COLO668 (cell line): ENCODE measurements around the gene CEACAM19.
A peak's percentile ranks its signal among the peaks of the same experiment; 100 is the strongest.
"Not testable (repeated sequence)": the region's sequence is repeated elsewhere in the genome, so short reads cannot be mapped to it uniquely, and the experiment has no call there.

Experiments used
- DNase-seq: peaks from one replicate; lab custom pipeline; 2025; ENCODE audit not compliant: unreplicated experiment; lab: John Stamatoyannopoulos, UW

Gene CEACAM19

DNA sequence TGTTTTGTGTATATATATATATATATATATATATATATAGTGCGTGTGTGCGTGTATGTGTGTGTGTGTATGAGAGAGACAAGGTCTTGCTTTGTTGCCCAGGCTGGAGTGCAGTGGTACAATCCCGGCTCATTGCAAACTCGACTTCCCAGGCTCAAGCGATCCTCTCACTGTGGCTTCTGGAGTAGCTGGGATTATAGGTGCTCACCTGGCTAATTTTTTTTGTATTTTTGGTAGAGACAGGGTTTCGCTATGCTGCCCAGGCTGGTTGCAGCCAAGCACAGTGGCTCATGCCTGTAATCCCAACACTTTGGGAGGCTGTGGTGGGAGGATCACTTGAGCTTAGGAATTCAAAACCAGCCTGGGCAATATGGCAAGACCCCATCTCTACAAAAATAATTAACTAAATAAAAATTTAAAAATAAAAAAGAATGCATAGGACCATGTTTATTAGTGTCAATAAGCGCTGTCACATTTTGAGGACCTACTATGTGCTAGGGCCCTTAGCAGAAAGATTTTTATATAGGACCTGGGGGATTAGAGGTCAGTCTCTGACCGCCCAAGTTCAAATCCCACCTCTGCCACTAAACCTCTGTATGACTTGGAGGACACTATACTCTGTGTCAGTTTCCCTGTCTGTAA is 25.8 kb upstream of the CEACAM19 start:
- DNase-seq, result peak; percentile 17

- DNase-seq, result no peak
These were observed 25.2 kb upstream of the CEACAM19 start for GRCh38 chr19:44646049-44646416.

- no peak for DNase-seq
These were observed 24.1 kb upstream of the CEACAM19 start for GRCh38 chr19:44647144-44647543.

- no peak for DNase-seq
These were observed 22.5 kb upstream of the CEACAM19 start for GRCh38 chr19:44648631-44649251.

DNA sequence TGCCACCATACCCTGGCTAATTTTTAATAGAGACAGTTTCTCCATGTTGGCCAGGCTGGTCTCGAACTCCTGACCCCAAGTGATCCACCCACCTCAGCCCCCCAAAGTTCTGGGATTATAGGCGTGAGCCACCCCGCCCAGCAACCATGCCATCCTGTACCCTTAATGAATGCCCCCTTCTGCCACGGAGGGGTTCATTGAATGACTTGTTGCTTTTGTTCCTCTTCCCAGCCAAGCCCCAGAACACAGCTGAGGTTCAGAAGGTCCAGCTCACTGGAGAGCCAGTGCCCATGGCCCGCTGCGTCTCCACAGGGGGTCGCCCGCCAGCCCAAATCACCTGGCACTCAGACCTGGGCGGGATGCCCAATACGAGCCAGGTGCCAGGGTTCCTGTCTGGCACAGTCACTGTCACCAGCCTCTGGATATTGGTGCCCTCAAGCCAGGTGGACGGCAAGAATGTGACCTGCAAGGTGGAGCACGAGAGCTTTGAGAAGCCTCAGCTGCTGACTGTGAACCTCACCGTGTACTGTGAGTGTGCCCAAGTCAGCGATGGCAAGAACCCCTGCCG is 21.6 kb upstream of the CEACAM19 start:
- no peak for DNase-seq

DNA sequence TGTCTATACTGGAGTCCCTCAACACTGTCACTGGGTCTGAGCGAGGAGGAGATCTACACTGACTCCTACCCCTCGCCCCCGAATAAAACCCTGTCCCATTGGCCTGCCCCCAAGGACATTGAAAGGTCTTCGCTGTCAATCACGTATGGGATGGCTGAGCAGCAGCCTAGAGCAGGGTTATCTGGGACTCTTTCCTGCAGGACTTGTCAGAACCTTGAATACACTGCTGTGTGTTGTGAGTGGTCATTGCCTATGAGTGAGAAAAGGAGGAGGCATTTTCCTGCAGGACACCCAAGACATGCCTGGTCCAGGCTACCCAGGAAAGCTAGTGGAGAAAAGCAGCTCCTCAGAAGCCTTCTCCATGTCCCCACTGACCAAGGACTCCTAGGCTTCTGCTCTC is 17.9 kb upstream of the CEACAM19 start:
- DNase-seq, result no peak

DNA sequence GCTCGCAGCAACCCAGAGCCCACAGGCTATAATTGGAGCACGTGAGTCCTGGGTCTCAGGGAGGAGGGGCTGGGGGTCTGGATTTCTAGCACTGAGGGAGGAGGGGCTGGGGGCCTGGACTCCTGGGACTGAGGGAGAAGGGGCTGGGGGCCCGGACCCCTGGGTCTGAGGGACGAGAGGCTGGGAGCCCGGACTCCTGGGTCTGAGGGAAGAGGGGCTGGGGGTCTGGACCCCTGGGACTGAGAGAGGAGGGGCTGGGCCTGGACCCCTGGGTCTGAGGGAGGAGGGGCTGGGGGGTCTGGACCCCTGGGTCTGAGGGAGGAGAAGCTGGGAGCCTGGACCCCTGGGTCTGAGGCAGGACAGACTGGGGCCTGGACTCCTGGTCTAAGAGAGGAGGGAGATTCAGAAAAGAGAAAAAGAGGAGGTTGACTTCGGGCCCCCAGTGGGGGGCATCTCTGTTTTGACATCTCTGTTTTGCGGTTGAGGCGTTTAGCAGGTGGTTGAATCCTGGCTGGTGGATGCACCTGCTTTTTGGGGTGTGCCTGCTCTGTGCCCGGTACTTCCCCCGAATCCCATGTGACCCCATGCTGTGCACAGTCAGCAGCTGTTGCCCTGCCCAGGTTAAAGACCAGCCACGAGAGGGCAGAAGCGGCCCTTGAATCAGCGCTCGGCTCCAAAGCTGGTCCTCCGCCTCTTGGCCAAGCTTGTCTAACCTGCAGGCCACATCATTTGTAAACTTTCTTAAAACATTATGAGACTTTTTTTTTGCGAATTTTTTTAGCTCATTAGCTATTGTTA is 17.1 kb upstream of the CEACAM19 start:
- peak; percentile 90 for DNase-seq

DNA sequence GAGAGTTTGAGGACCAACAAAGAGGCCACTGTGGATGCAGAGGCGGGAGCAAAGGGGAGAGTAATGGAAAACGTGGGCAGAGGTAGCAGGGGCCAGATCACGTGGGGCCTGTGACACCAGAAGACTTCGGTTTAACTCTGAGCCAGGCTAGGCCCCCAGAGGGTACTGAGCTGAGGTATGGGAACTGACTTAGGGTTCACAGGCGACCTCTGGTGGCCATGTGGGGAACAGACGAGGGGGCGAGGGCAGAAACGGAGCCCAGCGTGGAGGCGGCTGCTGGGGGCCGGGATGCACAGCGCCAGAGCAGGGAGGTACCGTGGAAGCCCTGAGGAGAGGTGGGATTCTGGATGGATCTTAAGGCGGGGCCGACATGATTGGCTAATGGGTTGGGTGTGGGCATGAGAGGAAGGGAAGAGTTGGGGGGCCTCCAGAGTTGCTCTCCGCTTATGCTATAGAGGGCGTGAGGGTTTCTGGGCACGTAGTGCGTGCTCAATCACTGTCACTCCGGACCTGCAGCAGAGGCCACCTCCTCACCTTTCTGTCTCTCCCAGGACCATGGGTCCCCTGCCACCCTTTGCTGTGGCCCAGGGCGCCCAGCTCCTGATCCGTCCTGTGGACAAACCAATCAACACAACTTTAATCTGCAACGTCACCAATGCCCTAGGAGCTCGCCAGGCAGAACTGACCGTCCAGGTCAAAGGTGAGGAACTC is 13.9 kb upstream of the CEACAM19 start:
- peak; percentile 43 for DNase-seq

- no peak for DNase-seq
These were observed 13.1 kb upstream of the CEACAM19 start for GRCh38 chr19:44658069-44658733.

DNA sequence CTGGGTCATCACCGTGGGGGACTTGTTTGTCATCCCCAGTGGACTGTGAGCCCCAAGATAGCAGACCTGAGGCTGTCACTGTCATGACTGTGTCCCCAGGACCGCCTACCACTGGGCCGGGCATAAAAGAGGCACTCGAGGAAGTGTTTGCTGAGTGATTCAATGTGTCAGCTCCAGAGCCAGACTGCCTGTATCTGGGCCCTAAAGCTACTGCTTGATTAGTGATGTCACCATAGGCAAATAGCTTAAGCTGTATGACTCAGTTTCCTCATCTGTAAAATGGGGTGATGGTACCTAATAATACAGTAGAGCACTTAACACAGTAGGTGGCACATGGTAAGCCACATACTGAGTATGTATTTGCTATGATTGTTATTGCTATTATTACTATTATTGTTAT is 11.2 kb upstream of the CEACAM19 start:
- DNase-seq, result no peak

DNA sequence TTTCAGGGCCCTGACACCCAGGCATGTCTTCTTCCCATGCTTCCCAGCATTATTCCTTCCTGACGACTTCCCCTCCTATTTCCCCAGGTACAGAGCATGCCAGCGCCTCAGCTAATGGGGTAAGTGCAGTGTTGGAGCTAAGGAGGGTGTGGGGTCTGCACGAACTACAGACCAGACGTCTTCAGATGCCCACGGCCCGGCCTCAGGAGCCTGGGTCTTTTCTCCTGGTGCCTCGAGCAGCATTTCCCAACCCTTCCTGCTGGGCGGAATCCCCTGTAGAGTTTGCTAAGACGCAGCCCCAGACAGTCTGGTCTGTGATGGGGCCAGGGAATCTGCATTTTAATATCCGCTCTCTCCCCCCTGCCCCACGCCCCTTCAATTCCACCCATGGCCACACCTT is 10.1 kb upstream of the CEACAM19 start:
- DNase-seq, result no peak

DNA sequence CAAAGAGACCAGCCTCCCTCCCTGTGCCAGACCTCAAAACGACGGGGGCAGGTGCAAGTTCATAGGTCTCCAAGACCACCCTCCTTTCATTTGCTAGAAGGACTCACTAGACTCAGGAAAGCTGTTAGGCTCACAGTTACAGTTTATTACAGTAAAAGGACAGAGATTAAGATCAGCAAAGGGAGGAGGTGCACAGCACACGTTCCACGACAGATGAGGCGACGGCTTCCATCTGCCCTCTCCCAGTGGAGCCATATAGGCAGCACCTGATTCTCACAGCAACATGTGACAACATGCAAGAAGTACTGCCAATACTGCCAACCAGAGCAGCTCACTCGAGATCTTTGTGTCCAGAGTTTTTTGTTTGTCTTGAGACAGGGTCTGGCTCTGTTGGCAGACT is 9.4 kb upstream of the CEACAM19 start:
- DNase-seq, result no peak

DNA sequence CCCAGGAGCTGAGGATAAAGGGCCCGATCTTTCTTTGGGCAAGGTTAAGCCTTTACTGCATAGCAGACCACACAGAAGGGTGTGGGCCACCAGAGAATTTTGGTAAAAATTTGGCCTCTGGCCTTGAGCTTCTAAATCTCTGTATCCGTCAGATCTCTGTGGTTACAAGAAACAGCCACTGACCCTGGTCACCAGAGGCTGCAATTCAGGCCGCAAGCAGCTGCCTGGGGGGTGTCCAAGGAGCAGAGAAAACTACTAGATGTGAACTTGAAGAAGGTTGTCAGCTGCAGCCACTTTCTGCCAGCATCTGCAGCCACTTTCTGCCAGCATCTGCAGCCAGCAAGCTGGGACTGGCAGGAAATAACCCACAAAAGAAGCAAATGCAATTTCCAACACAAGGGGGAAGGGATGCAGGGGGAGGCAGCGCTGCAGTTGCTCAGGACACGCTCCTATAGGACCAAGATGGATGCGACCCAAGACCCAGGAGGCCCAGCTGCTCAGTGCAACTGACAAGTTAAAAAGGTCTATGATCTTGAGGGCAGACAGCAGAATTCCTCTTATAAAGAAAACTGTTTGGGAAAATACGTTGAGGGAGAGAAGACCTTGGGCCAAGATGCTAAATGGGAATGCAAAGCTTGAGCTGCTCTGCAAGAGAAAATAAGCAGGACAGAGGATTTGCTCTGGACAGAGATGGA is 8.4 kb upstream of the CEACAM19 start:
- DNase-seq, result no peak

- no peak for DNase-seq
These were observed 7.3 kb upstream of the CEACAM19 start for GRCh38 chr19:44663996-44664395.

- no peak for DNase-seq
These were observed 6.3 kb upstream of the CEACAM19 start for GRCh38 chr19:44664976-44665375.

GRCh38 chr19:44666852-44667556 is 4.3 kb upstream of the CEACAM19 start:
- no peak for DNase-seq

GRCh38 chr19:44668985-44669764 is 2.1 kb upstream of the CEACAM19 start:
- DNase-seq, result no peak

GRCh38 chr19:44670027-44670426 is 1.3 kb upstream of the CEACAM19 start:
- not testable (repeated sequence) for DNase-seq

DNA sequence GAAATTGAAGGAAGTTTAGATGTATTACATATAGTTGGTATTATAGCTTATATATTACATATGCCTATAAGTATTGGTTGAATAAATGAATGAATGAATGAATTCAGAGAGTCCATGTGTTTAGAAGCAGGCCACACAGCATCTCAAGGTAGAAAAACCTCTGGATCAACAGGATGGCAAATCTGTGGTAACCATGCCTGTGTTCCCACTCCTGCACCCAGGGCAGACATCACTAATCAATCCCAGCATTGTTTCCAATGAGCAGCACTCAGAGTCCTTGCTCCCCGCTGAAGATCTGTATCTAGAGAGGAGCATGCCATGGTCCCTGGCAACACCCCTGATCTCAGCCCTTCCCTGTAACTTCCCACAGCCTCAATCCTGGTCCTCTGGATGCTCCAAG is 944 bp downstream of the CEACAM19 start:
- DNase-seq, result no peak
